Measurements from ENCODE around the gene PNISR. TPM values are rescaled to one million over a fixed set of nuclear protein-coding genes. Genes with fewer than 3 reads are reported as not detected.

Gene PNISR
- total RNA-seq, 2 experiments from 2014 or later, result 163 to 176 TPM

DNA sequence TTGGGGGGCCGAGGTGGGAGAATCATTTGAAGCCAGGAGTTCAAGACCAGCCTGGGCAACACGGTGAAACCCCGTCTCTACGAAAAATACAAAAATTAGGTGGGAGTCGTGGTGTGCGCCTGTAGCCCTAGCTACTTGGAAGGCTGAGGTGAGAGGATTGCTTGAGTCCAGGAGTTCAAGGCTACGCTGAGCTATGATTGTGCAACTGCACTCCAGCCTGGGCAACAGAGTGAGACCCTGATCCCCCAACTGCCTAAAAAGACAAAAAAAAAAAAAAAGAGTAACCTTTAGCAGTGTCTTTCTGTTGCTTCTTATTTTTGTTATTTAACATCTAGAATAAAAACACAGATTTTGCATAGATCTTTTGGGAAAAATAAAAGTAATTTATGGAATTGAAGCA lies 18.0 kb downstream of the PNISR start:
- TF ChIP-seq CTCF (conservative IDR thresholded peaks at IDR 0.05; ENCODE audit: low read length) (no peak), EZH2phosphoT487 (IDR thresholded peaks at IDR 0.05; ENCODE audit: borderline replicate concordance, low read depth, low read length) (no peak)
- BruUV-seq (replicated peaks), result no TSS peak
- H3K9me3 ChIP-seq (ENCODE audit: low read length), result no peaks in the 10 kb centered on the region
- H3K9me2 ChIP-seq (ENCODE audit: insufficient read depth, low read length), result no peaks in the 10 kb centered on the region
- no peaks in the 10 kb centered on the region for H4K20me1 ChIP-seq (ENCODE audit: insufficient read depth, low read length)
- H3K27ac ChIP-seq (ENCODE audit: low read depth, low read length, poor library complexity, severe bottlenecking), result no peak overlapping the region
- no peak overlapping the region for H2AFZ ChIP-seq (ENCODE audit: low read length)
- ChIA-PET CTCF (ENCODE audit: unreplicated experiment) (no interaction called here), POLR2A (interaction anchor here (0.6 to 1.0 kb wide), 3 partner anchors 11 to 65 kb away, joined by 3 to 4 read pairs (median 3); no protein-coding TSS in a partner anchor)
- DNase-seq (ENCODE audit: low spot score), result no peak
- peaks cover 26% of the 10 kb centered on the region for H3K79me2 ChIP-seq (ENCODE audit: insufficient read depth, low read depth, low read length)
- H3K4me2 ChIP-seq (ENCODE audit: low read length), result no peak overlapping the region
- peaks cover 99% of the 10 kb centered on the region for H3K36me3 ChIP-seq (ENCODE audit: insufficient read depth, low read length)
- no peak overlapping the region for H3K4me3 ChIP-seq (ENCODE audit: low read depth, low read length, poor library complexity, severe bottlenecking)
- intact Hi-C loops (cut with micrococcal nuclease; ENCODE audit: unreplicated experiment), result no loop called here
- H3K4me1 ChIP-seq (ENCODE audit: insufficient read depth, low read length, poor library complexity, severe bottlenecking), result no peaks in the 10 kb centered on the region

DNA sequence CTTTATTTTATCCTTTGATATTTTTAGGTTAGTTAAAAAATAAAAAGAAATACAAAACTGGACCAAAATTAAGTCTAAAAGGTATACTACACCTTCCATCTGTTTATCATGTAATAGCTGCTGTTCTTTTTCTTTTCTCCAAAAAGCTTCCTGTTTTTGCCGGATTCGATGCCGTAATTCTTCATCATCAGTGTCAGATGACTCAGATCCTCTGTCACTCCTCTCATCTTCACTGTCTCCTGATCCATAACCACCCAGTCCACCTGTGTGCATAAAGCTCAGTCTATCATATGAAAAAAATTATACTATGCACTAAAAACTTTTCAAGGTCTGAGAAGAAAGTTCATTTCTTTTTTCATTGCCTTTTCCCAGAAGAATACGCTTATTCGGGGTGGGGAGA lies 22.7 kb downstream of the PNISR start:
- DNase-seq (ENCODE audit: low spot score), result no peak
- H3K9me3 ChIP-seq (ENCODE audit: low read length), result no peaks in the 10 kb centered on the region
- H3K36me3 ChIP-seq (ENCODE audit: insufficient read depth, low read length), result peaks cover 99% of the 10 kb centered on the region
- H3K27ac ChIP-seq (ENCODE audit: low read depth, low read length, poor library complexity, severe bottlenecking), result no peak overlapping the region
- BruUV-seq (replicated peaks), result no TSS peak
- CTCF ChIA-PET (ENCODE audit: unreplicated experiment), result no interaction called here
- POLR2A ChIA-PET, result interaction anchor here (0.6 to 2.6 kb wide), 9 partner anchors 9 to 103 kb away, joined by 3 to 20 read pairs (median 4); partner anchors contain the start of gene COQ3
- no peaks in the 10 kb centered on the region for H3K9me2 ChIP-seq (ENCODE audit: insufficient read depth, low read length)
- TF ChIP-seq EZH2phosphoT487 (IDR thresholded peaks at IDR 0.05; ENCODE audit: borderline replicate concordance, low read depth, low read length), result no peak
- TF ChIP-seq CTCF (conservative IDR thresholded peaks at IDR 0.05; ENCODE audit: low read length), result no peak
- no peaks in the 10 kb centered on the region for H4K20me1 ChIP-seq (ENCODE audit: insufficient read depth, low read length)
- no peaks in the 10 kb centered on the region for H3K4me1 ChIP-seq (ENCODE audit: insufficient read depth, low read length, poor library complexity, severe bottlenecking)
- H3K4me2 ChIP-seq (ENCODE audit: low read length), result no peak overlapping the region
- H2AFZ ChIP-seq (ENCODE audit: low read length), result no peak overlapping the region
- intact Hi-C loops (cut with micrococcal nuclease; ENCODE audit: unreplicated experiment), result no loop called here
- H3K79me2 ChIP-seq (ENCODE audit: insufficient read depth, low read depth, low read length), result no peaks in the 10 kb centered on the region
- no peak overlapping the region for H3K4me3 ChIP-seq (ENCODE audit: low read depth, low read length, poor library complexity, severe bottlenecking)

- TF ChIP-seq EZH2phosphoT487 (IDR thresholded peaks at IDR 0.05; ENCODE audit: borderline replicate concordance, low read depth, low read length) (no peak), CTCF (conservative IDR thresholded peaks at IDR 0.05; ENCODE audit: low read length) (no peak)
- peaks cover 54% of the 10 kb centered on the region for H3K36me3 ChIP-seq (ENCODE audit: insufficient read depth, low read length)
- intact Hi-C loops (cut with micrococcal nuclease; ENCODE audit: unreplicated experiment), result no loop called here
- BruUV-seq (replicated peaks), result no TSS peak
- H3K9me3 ChIP-seq (ENCODE audit: low read length), result no peaks in the 10 kb centered on the region
- H3K4me2 ChIP-seq (ENCODE audit: low read length), result no peak overlapping the region
- no peak overlapping the region for H3K4me3 ChIP-seq (ENCODE audit: low read depth, low read length, poor library complexity, severe bottlenecking)
- H3K4me1 ChIP-seq (ENCODE audit: insufficient read depth, low read length, poor library complexity, severe bottlenecking), result peaks cover 4% of the 10 kb centered on the region
- POLR2A ChIA-PET, result interaction anchor here (0.8 to 1.0 kb wide), 2 partner anchors 24 to 27 kb away, joined by 3 to 4 read pairs; no protein-coding TSS in a partner anchor
- CTCF ChIA-PET (ENCODE audit: unreplicated experiment), result no interaction called here
- H3K9me2 ChIP-seq (ENCODE audit: insufficient read depth, low read length), result no peaks in the 10 kb centered on the region
- H3K79me2 ChIP-seq (ENCODE audit: insufficient read depth, low read depth, low read length), result peaks cover 11% of the 10 kb centered on the region; the same call in 1 of the 2 replicates
- H3K27ac ChIP-seq (ENCODE audit: low read depth, low read length, poor library complexity, severe bottlenecking), result no peak overlapping the region
- H2AFZ ChIP-seq (ENCODE audit: low read length), result no peak overlapping the region
- H4K20me1 ChIP-seq (ENCODE audit: insufficient read depth, low read length), result no peaks in the 10 kb centered on the region
- DNase-seq (ENCODE audit: low spot score), result no peak
Observed at GRCh38 chr6:99397287-99397686, 27.8 kb downstream of the PNISR start.

Measured in OCI-LY7 (cell line).